Ishikawa (cell line): ENCODE results near the gene GRIN2A.
A peak's percentile ranks its signal among the peaks of the same experiment; 100 is the strongest.

Experiments used
- CEBPB ChIP-seq: IDR thresholded peaks from 2 replicates; pipeline ENCODE4 v1.6.1; 2012
- EGR1 ChIP-seq: IDR thresholded peaks from 2 replicates; pipeline ENCODE4 v1.6.1; 2012
- EP300 ChIP-seq: IDR thresholded peaks from 2 replicates; pipeline ENCODE4 v1.6.1; 2012; ENCODE audit warnings: borderline replicate concordance
- RAD21 ChIP-seq: IDR thresholded peaks from 2 replicates; pipeline ENCODE4 v1.6.1; 2012; ENCODE audit warnings: low read depth
- TAF1 ChIP-seq: IDR thresholded peaks from 2 replicates; pipeline ENCODE4 v1.6.1; 2012; ENCODE audit warnings: low read depth, mild to moderate bottlenecking
- YY1 ChIP-seq: IDR thresholded peaks from 2 replicates; pipeline ENCODE4 v1.6.1; 2012; ENCODE audit warnings: low read depth
- ZBTB7A ChIP-seq: IDR thresholded peaks from 2 replicates; pipeline ENCODE4 v1.6.1; 2012; ENCODE audit warnings: low read depth
- TF ChIP-seq, protein P1 (sequence below): IDR thresholded peaks from 2 replicates; pipeline ENCODE4 v1.6.1; 2012
- TF ChIP-seq, protein P2 (sequence below): IDR thresholded peaks from 2 replicates; pipeline ENCODE4 v1.6.1; 2012

DNA sequence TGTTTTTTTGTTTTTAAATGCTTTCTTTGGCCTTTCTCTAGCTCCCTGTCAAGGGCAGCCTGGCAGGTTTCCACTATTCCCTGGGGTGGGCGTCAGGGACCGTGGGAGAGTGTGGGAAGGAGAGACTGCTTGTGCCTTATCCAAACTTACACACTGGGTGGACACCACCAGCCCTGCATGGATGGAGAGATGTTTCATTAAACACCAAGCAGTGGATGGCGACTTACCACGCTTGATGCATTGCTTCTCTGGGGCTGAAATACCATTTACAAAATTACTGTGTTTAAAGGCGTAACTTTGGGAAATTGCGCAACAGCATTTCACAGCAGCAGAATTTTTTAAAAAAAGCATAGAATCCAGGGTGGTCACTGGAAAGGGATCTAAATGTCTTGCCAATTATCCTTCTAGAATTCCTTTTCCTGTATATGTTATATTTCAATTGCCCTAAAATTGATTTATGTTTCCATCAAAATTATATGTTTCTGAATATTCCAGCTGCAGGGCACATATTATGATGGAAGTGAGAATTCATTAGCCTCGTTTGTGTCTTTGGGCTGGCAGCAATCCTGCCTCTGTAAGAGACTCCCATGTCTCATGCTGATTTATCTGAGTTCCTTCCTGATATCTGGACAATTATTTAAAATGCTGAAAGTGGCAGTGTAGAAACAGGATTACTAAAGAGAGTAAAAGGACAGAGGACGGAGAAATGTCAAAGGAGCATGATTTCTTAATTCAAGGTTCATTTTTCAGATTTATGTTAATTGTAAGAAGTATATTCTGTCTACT, 247.3 kb downstream of the GRIN2A start:
- TF ChIP-seq, protein P1, sequence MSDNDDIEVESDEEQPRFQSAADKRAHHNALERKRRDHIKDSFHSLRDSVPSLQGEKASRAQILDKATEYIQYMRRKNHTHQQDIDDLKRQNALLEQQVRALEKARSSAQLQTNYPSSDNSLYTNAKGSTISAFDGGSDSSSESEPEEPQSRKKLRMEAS: no peak
- no peak for TF ChIP-seq RAD21
- TF ChIP-seq, protein P2, sequence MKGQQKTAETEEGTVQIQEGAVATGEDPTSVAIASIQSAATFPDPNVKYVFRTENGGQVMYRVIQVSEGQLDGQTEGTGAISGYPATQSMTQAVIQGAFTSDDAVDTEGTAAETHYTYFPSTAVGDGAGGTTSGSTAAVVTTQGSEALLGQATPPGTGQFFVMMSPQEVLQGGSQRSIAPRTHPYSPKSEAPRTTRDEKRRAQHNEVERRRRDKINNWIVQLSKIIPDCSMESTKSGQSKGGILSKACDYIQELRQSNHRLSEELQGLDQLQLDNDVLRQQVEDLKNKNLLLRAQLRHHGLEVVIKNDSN: no peak
- TF ChIP-seq EP300: no peak
- TF ChIP-seq YY1: no peak
- no peak for TF ChIP-seq ZBTB7A
- TF ChIP-seq EGR1: no peak
- TF ChIP-seq CEBPB: peak; percentile 61; the same call in 1 of the 2 replicates
- no peak for TF ChIP-seq TAF1
